Heart left ventricle (tissue), 13 donors: ENCODE results near the gene PTGDR2.

Source experiments
- POLR2A ChIP-seq, 2 donors: fragments of 450-650 bp; IDR thresholded peaks; one replicate each; pipeline ENCODE4 v1.6.1; 2017; ENCODE audit warnings: antibody characterized with exemption in 2 of 2, mild to moderate bottlenecking in 2 of 2, moderate library complexity in 2 of 2
- TF ChIP-seq, protein P1 (sequence below), 12 donors: fragments of 200-600 bp; sonication (generic) in 4 of 12; IDR thresholded peaks; one replicate each; pipeline versions ENCODE4 v1.5.0 to v1.8.0; 2018 to 2022; ENCODE audit warnings: antibody characterized with exemption in 12 of 12, mild to moderate bottlenecking in 5 of 12
- donor health status: ischemic (EF 13 %, LVEDD 7.1; RV severe dilation, severe dysfunction).
- donor health status: DM: no; HTN: yes; CAD: no.
- donor health status: DM: no; HTN: no; CAD: no.
- donor health status: ischemic (EF 25% LVEDD 6.9; RV normal size, moderate dysfunction).
- donor health status: ischemic (EF 25% LVEDD 5.7; RV mildly dilated, moderate dysfunction).
- donor health status: ischemic (EF 35%, LVEDD 5.7; RV mildly dilated, moderate dysfunction).
- donor health status: nonischemic (EF 11% LVEDD 7.7; RV severe dilation, severe dysfunction).
- donor health status: DM: yes; HTN: yes; CAD: no.
- donor health status: PGD.
- donor health status: ischemic (EF 29% LVEDD 5.4; RV normal size, mild dysfunction).
- donor health status: nonischemic (EF 23%, LVEDD 6.1; RV moderate dilation, normal function).

DNA sequence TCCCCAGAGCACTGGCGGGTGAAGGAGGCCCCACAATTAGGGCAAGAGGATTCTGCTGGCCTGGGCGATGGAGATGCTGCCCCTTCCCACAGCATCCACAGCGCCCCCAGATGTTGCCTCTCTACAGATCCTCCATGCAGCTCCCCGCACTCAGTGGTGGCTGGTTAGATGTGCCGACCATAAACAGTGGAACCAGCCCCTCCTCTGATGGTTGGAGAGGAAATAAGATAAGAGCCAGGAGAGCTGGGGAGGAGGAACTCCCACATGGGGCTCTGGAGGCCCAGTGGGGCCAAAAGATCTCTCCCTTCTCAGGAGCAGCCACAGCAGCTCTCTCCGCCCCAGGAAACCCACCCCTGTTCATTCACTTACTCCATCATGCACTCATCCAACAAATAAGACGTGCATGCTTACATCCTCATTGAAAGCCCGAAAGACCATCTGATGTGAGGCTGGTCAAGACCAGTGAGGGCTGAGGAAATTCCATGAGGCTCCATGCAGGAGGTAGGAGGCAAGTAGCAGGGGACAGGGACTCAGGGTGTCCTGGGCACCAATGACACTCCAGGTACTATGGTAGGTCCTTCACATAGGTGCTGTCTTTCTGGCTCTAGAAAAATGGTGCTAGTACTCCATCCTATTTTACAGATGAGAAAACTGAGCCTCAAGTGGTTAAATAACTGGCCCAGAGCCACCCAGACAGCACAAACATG, 1.5 kb downstream of the PTGDR2 start:
- TF ChIP-seq, protein P1, sequence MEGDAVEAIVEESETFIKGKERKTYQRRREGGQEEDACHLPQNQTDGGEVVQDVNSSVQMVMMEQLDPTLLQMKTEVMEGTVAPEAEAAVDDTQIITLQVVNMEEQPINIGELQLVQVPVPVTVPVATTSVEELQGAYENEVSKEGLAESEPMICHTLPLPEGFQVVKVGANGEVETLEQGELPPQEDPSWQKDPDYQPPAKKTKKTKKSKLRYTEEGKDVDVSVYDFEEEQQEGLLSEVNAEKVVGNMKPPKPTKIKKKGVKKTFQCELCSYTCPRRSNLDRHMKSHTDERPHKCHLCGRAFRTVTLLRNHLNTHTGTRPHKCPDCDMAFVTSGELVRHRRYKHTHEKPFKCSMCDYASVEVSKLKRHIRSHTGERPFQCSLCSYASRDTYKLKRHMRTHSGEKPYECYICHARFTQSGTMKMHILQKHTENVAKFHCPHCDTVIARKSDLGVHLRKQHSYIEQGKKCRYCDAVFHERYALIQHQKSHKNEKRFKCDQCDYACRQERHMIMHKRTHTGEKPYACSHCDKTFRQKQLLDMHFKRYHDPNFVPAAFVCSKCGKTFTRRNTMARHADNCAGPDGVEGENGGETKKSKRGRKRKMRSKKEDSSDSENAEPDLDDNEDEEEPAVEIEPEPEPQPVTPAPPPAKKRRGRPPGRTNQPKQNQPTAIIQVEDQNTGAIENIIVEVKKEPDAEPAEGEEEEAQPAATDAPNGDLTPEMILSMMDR (IDR thresholded peaks at IDR 0.05): no peak
- TF ChIP-seq POLR2A (IDR thresholded peaks at IDR 0.05): no peak
